ENCODE data around the gene RAD51B. TPM values are rescaled to one million over a fixed set of nuclear protein-coding genes. Genes with fewer than 3 reads are reported as not detected.

Gene RAD51B
- total and polyA plus RNA-seq, 9 donors, result 21.6 to 70.1 (median 35.1) TPM

DNA sequence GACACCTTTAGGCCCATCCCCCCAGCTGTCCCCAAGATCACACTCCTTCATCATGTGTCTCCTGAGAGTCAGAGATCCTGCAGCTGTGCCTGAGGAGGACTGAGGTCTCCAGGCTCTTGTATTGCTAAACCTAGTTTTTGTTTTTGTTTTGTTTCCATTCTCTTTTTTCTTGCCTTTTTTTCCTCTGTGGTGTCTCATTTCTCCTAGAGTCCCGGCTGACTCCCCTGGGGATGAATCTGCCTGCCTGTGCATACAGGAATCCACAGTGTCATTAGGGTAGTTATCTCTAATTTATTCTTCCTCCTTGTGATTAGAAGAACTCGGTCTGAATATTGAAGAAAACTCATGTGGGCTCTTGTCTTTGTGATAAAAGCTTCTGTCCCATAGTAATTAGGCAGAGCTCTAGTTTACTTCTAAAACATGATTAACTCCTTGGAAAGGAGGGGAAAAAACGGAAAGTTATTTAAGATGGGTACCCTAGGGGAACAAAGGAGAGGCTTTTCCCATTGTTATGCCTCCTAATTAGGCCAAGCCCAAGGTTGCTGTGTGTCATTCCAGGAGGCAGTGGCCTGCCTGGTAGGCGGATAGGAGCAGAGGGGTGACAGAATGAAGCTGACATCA, 630.1 kb downstream of the RAD51B start:
- Histone ChIP-seq H3K27me3 (no peaks in the 10 kb centered on the region), H3K4me1 (ENCODE audit: insufficient read depth) (peaks cover 5% of the 10 kb centered on the region), H3K36me3 (no peaks in the 10 kb centered on the region), H3K27ac (no peak overlapping the region), H3K4me3 (no peak overlapping the region), H3K9me3 (no peaks in the 10 kb centered on the region)
- intact Hi-C loops (cut with DNase I), result no loop called here
- DNase-seq, result no peak
- TF ChIP-seq, protein P1, sequence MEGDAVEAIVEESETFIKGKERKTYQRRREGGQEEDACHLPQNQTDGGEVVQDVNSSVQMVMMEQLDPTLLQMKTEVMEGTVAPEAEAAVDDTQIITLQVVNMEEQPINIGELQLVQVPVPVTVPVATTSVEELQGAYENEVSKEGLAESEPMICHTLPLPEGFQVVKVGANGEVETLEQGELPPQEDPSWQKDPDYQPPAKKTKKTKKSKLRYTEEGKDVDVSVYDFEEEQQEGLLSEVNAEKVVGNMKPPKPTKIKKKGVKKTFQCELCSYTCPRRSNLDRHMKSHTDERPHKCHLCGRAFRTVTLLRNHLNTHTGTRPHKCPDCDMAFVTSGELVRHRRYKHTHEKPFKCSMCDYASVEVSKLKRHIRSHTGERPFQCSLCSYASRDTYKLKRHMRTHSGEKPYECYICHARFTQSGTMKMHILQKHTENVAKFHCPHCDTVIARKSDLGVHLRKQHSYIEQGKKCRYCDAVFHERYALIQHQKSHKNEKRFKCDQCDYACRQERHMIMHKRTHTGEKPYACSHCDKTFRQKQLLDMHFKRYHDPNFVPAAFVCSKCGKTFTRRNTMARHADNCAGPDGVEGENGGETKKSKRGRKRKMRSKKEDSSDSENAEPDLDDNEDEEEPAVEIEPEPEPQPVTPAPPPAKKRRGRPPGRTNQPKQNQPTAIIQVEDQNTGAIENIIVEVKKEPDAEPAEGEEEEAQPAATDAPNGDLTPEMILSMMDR (IDR thresholded peaks at IDR 0.05), result no peak
- TF ChIP-seq POLR2A (IDR thresholded peaks at IDR 0.05), result no peak
- no peak for TF ChIP-seq EP300 (IDR thresholded peaks at IDR 0.05)
- 44 to 52% (median 47%) methylated on average over 4 of the region's 4 CpGs for WGBS, 3 donors

DNA sequence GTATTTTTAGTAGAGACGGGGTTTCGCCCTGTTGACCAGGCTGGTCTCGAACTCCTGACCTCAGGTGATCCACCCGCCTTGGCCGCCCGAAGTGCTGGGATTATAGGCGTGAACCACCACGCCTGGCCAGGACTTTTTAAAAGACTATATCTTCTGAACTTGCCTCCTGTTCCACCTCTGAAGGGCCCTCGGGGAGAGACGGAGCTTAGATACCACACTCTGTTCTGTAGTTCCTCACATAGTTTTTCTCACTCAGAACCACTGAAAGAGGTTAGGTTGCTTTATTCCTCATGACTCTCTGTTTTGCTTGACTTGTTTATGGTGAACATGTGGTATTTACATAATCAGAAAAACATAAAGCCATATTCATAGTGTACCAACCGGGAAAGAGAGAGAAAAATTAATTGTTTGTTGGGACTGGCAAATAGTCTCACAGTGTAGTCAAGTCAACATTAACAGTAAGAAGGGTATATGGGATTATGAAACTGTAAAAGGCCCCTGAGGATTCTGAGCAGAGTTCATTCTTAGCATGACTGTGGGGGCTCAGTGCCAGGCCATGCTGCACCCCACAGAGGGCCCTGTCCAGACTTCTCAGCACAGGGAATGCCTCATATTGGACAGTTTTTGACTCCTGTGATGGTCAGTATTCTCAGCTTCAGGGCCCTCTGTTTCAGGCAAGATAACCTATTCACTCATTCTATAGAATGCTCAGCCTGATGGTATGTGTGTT, 631.0 kb downstream of the RAD51B start:
- Histone ChIP-seq H3K27ac (no peak overlapping the region), H3K4me1 (ENCODE audit: insufficient read depth) (peaks cover 2% of the 10 kb centered on the region)
- intact Hi-C loops (cut with DNase I), result no loop called here

DNA sequence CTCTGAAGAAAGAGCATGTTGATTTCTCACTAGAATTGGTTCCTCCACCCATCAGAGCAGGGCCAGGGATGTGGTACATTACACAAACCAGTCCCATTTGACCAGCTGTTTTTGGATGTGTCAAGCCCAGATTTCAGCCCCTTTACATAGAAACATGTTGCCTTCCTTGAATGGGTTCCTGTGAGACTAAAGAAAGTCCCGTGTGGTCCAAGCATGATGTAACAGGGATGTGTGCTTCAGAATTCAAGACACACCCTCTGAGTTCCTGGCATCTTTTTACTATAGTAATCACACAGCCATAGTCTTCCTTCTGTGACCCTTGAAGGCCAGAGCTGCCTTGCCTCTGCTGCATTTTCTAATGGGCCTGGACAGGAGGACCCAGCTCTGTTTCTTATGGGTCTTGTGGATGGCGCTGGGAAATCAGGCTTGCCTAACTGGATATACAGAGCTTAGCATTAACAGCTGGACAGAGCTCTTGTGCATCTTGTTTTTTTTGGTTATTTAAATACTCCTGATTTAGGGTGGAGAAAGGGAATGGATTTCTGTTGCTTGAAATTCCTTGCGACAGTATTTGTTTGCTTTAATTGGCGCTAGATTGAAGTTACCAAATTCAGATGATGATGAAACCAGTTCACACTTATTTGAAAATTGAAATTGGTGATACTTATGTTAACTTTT, 632.3 kb downstream of the RAD51B start:
- peaks cover 2% of the 10 kb centered on the region for H3K4me1 ChIP-seq (ENCODE audit: insufficient read depth)
- TF ChIP-seq, protein P1 (IDR thresholded peaks at IDR 0.05), result no peak
- no peak for TF ChIP-seq EP300 (IDR thresholded peaks at IDR 0.05)
- no peak for TF ChIP-seq POLR2A (IDR thresholded peaks at IDR 0.05)
- no peak overlapping the region for H3K4me3 ChIP-seq
- H3K27ac ChIP-seq, result no peak overlapping the region
- no peaks in the 10 kb centered on the region for H3K27me3 ChIP-seq
- intact Hi-C loops (cut with DNase I), result no loop called here
- WGBS, 3 donors, result 78 to 92% (median 86%) methylated on average over 4 of the region's 4 CpGs
- no peaks in the 10 kb centered on the region for H3K9me3 ChIP-seq
- no peaks in the 10 kb centered on the region for H3K36me3 ChIP-seq
- peak in 1 of 5 donors; percentile 47 for DNase-seq

More for the DNA sequence above, 631.0 kb downstream of the RAD51B start:
- no peaks in the 10 kb centered on the region for H3K9me3 ChIP-seq
- TF ChIP-seq EP300 (IDR thresholded peaks at IDR 0.05), result no peak
- TF ChIP-seq, protein P1 (IDR thresholded peaks at IDR 0.05), result no peak
- no peak for TF ChIP-seq POLR2A (IDR thresholded peaks at IDR 0.05)
- DNase-seq, result no peak
- no peaks in the 10 kb centered on the region for H3K27me3 ChIP-seq
- 96 to 99% (median 98%) methylated on average over 11 of the region's 11 CpGs for WGBS, 3 donors
- H3K36me3 ChIP-seq, result no peaks in the 10 kb centered on the region
- no peak overlapping the region for H3K4me3 ChIP-seq

DNA sequence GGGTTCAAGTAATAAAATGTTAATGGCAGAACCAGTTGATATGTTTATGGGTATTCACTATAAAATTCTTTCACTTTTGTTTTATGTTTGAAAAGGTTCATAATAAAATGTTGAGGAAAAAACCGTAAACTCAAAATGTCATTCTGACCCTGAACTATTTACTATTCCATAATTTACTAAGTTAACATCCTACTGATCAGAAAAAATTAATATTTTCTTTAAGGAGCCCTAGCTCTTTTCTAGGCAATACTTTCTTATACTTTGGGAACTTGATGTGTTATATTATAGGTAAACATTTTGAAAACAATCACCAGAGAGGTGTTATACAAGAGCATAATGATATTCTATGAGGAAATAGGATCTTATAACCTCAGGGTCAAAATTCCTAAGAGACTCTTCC, 638.7 kb downstream of the RAD51B start:
- Histone ChIP-seq H3K27me3 (no peaks in the 10 kb centered on the region), H3K36me3 (no peaks in the 10 kb centered on the region), H3K4me1 (ENCODE audit: insufficient read depth) (peaks cover 7% of the 10 kb centered on the region), H3K4me3 (no peak overlapping the region), H3K27ac (no peak overlapping the region), H3K9me3 (no peaks in the 10 kb centered on the region)
- WGBS, 3 donors, result 37 to 64% (median 52%) methylated on average over 1 of the region's 1 CpG
- TF ChIP-seq, protein P1 (IDR thresholded peaks at IDR 0.05), result no peak
- TF ChIP-seq POLR2A (IDR thresholded peaks at IDR 0.05) (no peak), EP300 (IDR thresholded peaks at IDR 0.05) (no peak)
- intact Hi-C loops (cut with DNase I), result no loop called here
- DNase-seq, result no peak

Measured in ovary (tissue), 9 donors.